HG03521 (cell line): ENCODE measurements around the gene WNT7B.

Experiments
- ATAC-seq: cut with Tn5 transposase; IDR thresholded peaks from one replicate; pipeline ENCODE4 v1.9.1; 2021; ENCODE audit warnings: mild to moderate bottlenecking, moderate library complexity; ENCODE audit not compliant: unreplicated experiment

WNT7B gene

DNA sequence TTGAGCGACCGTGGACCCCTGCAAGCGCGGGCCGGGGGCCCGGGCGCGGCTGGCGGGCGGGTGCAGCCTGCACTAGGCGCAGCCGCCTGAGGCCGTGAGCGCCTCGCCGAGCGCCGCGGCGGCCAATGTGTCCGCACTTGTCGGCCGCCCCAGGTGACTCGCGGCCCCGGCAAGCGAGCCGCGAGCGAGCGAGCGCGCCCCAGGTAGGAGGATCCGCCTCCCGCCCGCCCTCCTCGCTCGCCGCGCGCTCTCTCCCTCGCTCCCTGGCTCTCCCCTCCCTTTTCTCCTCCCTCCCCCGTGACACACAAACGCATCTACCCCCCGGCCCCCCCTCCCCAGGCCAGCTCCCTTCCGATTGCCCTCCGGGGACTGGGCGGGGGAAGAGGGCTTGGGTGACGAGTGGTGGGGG lies at the start of gene WNT7B:
Gene WNT7B, minus strand, starts transcription at position 160 of the 409 bp plus-strand sequence. CDS start 408 bp downstream, outside the sequence.
- ATAC-seq = no peak

DNA sequence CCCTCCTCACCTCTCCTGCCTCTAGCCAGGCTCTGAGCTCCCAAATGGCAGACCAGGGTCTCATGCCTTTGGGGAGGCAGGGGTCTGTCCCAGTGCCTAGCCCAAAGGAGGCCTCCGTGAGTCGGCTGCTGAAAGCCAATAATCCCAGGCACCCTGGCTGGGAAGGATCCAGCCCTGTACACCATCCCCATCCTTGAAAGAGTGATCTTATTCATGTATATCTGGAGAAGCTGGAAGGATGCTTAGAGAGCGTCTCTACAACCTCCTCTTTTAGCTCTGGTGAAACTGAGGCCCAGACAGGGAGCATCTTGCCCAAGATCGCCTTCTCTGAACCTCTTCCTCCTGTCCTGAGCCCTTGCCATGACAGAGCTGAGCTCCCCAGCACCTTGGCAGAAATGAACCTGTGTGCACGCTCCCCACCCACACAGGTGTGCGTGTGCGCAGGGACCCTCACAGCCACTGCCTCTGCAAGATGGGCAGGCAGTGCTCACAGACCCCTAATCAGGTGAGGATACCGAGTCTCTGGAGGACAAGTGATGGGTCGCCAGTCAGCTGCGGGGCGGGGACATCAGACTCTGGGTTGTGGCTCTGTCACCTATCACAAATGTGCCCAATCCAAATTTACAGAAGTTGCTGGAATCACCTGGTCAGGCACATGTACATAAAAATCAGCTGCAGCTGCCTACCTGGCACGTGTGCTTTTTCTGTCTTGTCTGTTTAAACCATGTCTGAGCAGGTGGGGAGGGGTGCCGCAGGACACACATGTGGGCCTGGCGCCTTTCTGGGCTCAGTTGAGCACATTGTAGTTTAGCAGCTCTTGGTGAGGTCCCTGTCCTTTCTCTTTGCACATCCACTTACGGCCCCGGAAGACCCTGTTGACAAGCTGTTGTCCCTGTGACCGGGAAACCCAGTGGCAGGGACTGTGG lies 49.3 kb upstream of the WNT7B start:
- ATAC-seq = no peak

DNA sequence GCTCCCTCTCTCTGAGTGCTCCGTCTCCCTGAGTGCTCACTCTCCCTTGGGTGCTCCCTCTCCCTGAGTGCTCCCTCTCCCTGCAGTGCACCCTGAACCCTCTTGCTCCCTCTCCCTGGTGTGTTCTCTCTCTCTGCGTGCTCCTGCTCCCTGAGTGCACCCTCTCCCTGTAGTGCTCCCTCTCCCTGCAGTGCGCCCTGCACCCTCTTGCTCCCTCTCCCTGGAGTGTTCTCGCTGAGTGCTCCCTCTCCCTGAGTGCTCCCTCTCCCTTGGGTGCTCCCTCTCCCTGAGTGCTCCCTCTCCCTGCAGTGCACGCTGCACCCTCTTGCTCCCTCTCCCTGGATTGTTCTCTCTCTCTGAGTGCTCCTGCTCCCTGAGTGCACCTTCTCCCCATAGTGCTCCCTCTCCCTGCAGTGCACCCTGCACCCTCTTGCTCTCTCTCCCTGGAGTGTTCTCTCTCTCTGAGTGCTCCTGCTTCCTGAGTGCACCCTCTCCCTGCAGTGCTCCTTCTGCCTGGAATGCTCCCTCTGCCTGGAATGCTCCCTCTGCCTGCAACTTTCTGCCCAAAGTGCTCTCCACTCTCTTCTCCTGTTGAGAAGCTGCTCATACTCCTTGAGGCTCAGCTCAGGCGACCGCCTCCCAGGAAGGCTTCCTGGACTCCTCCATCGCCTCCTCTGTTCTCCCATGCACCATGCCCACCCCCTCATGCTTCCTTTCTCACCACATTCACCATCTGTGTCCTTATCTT lies 48.4 kb upstream of the WNT7B start:
- no peak for ATAC-seq

DNA sequence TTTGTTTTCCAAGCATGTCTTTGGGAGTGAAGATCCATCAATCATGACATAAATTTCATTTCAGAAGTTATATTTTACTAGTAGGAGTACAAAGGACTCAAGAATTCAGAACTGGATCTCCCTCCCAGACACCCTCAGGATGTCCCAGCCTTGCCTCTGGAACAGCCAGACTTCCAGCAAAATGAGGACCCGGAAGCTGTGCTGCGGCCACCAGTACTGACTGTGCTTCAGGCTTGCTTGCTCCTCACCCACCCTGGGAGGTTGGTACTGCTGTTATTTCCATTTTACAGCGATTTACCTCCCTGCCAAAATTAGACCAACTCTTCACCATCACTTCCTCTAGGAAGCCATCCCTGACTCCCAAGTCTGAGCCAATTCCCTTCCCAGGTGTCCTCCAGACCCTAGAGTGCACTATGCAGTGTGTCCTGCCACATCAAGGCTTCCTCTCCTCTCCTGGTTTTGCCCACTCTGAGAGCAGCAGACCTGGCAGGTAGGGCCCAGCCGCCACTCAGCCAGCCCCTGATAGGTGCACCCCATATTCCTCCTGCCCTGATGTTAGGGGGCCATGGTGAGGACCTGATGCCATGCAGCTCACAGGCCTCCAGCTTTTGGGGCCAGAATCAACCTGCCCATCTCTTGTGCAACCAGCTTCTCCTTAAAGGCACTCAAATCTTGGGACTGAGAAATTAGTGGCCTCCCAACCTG lies 47.3 kb upstream of the WNT7B start:
- no peak for ATAC-seq

DNA sequence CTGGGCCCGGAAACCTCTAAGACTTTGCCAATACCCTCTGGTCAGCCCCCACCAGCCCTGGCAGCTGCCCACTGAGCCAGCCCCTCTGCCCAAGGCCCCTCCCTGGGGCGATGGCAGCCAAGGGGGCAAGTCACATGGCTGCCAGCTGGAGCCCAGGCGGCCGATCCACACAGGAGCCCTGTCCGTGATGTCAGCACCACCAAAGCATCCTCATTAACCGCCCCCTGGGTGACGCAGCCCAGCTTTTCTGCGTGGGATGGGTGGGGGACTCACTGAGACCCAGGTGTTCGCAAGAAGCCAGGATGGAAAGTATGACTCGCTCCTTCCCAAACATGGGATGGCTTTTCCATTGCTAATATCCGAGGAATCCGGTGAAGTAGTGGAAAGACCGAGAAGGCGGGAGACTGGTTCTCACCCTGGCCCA lies 46.6 kb upstream of the WNT7B start:
- no peak for ATAC-seq

DNA sequence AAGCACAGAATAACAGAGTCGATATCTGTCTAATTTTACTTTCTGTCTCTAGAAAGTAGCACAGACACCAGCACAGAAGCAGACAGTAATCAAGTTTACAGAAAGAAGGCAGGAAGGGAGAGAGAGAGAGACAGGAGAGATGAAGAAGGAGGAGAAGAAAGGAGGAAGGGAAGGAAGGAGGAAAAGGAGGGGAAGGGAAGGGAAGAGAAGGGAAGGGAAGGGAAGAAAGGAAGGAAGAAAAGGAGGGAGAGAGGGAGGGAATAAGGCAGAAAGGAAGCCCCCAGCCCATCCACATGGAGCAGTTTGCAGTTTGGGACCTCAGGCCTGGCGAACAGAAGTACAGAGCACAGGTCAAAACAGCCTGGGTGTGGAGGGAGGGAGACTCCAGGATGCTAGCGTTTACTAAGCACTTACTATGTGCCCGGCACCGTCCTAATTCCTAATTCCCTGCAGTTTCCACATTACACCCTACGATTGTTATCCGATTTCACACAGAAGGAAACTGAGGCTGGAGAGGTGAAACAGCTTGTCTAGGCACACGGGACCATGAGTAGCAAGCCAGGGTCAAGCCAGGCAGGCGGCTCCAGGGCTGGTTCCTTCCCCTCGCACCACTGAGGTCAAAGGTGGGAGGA lies 46.0 kb upstream of the WNT7B start:
- no peak for ATAC-seq

DNA sequence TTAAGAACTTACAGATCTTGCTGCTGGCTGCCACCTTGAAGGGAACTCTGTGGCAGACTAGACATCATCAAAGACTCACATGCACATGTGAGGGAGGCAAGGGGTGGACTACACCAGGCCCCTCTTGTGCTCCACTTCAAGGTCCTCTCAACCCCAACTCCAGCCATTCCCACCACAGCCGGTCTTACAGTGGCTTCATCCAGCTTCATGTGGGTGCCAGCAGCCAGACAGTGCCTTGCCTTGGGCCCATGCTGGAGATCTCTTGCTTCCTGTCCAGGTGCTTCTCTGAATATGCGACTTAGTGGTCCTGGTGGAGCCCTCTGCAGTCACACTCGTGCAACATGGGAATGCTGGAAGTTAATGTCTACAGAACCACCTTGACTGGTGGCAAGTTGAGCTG lies 44.6 kb upstream of the WNT7B start:
- ATAC-seq = no peak

DNA sequence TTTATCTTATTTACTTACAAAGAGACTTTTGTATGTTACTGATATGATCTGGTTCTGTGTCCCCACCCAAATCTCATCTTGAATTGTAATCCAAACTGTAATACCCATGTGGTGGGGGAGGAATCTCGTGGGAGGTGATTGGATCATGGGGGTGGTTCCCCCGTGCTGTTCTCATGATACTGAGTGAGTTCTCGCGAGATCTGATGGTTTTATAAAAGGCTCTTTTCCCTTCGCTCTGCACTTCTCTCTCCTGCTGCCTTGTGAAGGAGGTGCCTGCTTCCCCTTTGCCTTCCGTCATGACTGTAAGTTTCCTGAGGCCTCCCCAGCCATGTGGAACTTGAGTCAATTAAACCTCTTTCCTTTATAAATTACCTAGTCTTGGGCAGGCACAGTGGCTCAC lies 42.4 kb upstream of the WNT7B start:
- no peak for ATAC-seq

DNA sequence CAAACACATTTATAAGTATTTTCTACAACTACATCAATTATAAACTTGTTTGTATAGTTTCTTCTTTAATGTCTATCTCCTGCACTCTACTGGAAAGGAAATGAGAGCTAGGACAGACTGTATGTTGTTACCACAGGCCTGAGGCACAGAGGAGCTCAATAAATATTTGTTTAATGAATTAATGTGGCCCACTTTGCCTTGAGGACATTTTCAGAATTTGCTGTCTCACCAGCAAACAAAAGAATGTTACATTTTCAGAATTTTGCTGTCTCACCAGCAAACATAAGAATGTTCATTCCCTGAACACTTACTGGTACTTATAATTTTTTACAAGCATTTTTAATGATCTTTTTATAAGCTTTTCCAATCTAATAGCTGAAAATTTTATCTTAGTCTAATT lies 41.9 kb upstream of the WNT7B start:
- ATAC-seq = no peak

DNA sequence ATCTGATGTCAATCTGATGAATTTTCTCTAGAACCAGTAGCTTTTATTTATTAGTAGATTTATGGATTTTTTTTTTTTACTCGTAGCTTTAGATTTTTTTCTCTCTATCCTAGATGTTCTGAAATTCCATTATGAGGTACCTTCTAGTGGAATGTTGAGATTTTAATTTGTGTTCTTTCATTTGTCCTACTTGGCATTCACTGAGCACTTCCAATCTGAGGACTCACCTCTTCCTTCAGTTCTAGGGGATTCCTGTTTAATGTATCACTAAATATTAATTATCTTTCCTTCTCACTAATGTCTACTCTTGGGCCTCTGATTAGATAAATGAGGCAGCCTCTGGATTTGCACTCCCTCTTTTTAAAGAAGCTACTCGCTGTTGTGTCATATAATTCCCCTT lies 40.2 kb upstream of the WNT7B start:
- no peak for ATAC-seq

DNA sequence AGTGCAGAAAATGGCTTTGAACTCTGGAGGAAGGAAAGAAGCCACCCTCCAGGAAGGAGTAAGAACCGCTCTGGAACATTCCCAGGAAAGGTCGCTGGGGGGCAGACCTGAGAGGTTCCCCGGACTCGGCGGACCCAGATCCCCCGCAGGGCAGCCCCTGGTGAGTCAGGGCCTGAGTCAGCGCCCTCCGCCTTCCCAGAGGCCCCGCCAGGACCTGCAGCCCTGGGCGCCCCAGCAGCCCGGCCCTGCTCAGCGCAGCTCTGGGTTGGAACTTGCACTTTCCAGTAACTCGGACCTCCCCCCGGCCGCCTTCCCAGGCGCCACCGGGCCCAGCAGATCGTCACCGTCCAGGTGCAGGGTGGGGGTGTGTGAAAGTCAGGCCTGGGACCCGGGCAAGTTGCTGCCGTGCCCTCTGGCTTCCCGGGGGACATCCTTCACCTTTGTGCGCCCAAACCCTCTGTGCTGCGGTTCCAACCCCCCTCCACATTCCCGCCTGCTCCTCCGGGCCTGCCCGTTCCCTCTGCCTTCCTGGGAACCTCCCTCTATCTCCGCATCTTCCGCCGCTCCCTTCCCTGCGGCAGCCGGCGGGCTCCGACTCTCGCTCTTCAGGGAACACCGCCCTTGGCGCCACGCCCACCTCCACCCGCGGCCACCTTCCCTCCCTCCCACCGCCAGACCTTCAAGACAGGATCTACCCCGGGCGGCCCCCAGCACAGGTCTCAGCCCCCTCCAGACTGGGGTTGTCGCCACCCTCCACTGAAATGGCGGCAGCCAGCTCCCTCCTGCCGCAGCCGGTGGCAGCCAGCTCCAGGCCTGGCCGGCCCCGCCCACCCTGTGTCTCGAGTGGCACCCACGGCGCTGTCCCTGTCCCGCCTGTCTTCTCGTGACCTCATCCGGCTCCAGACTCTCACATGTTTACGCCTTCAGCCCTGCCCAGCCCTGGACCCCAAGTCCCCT lies 36.8 kb upstream of the WNT7B start:
- peak; percentile 66 for ATAC-seq

DNA sequence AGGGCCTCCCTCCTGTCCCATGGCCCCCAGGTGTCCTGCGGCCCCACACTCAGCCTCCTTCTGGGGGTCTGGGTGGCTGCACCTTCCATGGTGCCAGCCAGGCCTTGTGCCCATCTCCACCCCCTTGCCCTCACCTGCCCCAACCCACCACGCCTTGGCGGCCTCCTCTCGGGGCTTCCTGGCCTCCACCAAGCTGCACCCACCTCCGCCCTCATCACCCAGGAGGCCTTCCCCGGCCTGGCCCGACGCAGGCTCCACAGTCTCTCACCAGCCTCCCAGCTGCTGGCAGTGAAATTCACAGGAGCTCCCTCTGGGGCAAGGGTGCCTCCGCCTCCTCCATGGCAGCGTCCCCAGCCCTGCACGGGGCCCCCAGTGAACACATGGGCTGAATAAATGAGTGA lies 35.9 kb upstream of the WNT7B start:
- no peak for ATAC-seq

DNA sequence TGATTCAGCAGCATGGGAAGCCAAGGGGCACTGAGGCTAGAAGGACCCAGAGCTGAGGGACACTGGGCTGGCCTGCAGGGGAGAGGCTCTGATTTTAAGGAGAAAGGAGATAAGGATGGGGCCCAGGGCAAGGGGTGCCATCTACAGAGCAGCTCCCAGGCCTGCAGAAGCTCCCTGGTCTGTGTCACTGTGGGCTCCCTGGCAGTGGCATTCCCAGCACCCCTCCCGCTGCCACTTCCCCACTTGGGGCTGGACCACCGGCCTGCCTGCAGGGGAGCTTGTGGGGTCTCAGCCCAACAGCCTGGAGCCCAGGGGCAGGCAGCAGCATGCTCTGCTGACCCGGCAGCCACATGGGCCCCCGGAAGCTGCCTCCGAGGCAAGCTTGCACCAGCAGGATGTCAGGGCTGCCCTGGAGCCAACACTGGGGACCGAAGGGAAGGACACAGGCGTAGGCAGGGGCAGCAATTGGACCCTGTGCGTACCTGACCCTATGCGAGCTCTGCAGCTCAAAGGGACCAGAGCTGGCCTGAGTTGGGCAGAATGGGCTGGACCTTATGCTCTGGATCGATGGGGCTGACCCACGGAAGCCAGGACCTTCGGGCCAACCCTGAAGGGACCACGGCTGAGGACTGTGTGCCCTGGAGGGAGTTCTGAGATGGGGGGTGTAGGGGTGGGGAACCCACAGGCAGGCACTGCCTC lies 35.4 kb upstream of the WNT7B start:
- no peak for ATAC-seq

DNA sequence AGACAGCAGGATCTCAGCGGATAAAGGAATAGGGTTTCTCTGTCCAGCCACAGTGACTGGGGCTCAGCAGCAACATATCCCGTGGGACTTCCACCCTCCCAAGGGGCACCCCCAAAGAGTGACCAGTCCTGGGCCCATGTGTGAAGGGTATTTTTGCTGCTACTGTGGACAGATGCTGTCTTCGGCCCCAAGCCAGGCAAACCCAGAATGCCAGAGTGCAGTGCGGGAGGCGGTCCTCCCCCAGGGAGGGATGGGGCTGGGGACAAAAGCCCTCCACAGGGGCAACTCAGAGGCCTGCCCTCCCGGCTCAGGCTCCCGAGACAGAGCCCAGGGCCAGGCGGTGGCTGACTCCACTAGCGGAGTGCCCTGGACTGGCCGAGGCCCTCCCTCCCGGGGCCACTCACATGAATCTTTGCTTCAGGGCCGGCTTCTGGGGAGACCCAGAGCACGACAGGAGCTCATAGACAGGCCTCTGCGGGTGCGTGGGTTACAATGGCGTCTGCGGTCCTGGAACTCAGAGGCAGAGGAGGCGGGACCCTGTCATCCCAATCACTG lies 34.7 kb upstream of the WNT7B start:
- no peak for ATAC-seq

DNA sequence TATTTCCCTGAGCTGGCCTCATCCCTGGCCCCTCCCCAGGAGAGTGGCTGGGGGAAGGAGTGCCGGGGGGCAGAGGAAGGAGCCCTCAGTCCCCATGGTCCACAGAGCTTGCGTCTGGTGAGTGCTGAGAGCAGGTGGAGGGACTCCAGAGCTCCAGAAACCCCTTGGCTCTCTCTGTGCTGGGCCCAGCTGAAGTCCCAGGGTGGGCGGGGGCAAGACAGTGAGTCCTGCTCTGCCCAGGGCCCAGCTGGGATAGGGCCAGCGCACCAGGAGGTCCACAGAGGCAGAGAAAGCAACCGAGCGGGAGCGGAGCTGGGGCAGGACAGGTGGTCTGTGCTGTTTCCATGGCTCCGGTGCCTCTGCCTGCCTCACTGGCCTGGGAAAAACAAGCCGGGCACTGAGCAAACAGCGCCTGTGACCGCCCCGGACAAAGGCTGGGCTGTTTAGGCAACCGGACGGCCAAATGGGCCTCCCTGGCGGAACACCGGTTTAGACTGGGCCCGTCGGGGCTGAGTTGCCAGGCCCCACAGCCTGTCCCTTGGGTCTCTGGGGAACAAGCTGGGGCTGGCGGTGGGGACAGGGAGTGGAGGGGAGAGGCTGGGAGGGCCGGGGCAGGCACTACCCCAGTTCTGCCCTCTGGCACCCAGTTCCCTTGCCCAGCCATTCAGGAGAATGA lies 34.1 kb upstream of the WNT7B start:
- no peak for ATAC-seq

DNA sequence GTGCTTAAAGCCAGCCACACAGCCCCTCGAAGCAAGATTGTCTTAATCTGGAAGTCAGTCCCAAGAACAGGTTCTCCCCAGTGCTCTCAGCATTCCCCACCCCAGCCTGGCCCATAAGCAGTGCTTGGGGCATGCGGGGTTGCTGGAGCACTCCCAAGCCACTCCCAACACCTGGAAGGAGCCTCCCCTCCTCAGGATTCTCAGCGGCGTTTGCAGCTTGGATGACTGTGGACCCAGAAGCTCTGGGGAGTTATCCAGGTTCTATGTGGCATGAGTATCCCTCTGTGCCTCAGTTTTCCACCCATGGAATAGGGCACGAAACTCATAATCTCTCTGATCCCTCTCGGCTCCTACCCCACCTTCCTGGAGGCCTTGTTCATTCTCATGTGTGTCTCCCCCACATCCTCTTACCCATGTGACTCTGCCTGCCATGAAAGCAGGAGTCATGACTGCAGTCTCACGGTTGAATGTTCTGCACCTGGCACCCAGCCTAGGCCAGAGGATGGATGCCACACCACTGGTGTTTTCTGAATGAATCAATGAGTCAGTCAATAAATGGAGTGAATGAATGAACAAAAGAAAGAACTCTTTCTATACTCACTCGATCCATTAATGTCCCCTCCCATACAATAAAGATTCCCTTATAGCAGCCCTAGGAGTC lies 33.4 kb upstream of the WNT7B start:
- ATAC-seq = no peak

DNA sequence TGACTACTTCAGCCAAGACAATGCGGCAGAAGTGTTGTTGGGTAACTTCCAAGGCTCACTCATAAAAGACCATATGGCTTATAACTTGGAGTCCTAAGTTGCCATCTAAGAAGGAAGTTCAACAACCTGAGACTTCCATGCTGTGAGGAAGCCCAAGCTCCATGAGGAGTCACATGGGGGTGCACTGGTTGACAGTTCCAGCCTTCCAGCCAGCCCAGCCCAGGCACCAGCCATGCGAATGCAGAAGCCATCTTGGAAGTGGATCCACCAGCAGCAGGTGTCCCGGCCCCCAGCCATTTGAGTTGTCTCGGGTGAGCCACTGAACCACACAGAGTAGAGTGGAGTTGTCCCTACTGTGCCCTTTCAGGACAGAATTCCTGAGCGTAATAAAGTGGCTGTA lies 32.8 kb upstream of the WNT7B start:
- ATAC-seq = no peak
